MM.1S (cell line): ENCODE results near the gene IQSEC1.

ENCODE experiments used
- EZH2 ChIP-seq: fragments of 300-600 bp; sonication (generic); optimal IDR thresholded peaks from 2 replicates; pipeline ENCODE3; 2017; ENCODE audit warnings: low read depth, mild to moderate bottlenecking, antibody characterized with exemption, low read length, mixed read lengths
- TF ChIP-seq, protein P1 (sequence below): fragments of 300-600 bp; sonication (generic); IDR thresholded peaks from 2 replicates; pipeline ENCODE4 v1.5.1; 2016; ENCODE audit warnings: antibody characterized with exemption, low read length, mixed read lengths

DNA sequence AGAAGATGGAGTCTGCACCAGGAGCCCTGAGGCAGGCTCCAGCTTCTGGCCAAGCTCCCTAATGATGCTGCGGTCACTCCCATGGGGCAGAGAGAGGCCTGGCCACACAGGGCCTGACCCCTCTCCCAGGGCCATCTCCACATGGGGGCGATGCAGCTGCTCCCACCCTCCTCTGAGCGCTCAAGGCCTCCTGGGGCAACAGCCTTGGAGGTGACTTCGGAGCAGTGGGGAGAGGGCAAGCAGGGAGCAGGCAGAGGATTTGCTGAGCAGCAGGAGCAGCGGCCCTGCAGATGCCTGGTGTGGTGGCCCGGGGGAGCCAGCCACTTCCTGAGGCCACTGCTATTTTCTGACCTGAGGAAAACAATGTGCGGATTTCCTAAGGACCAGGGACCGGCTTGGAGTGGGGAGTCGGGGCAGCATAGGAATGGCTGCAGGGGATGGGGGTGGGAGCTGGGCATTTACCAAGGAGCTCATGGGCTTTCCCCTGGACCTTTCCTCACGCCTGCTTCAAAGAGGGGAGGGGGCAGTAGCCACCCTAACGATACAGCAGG lies 150.3 kb downstream of the IQSEC1 start:
- TF ChIP-seq, protein P1, sequence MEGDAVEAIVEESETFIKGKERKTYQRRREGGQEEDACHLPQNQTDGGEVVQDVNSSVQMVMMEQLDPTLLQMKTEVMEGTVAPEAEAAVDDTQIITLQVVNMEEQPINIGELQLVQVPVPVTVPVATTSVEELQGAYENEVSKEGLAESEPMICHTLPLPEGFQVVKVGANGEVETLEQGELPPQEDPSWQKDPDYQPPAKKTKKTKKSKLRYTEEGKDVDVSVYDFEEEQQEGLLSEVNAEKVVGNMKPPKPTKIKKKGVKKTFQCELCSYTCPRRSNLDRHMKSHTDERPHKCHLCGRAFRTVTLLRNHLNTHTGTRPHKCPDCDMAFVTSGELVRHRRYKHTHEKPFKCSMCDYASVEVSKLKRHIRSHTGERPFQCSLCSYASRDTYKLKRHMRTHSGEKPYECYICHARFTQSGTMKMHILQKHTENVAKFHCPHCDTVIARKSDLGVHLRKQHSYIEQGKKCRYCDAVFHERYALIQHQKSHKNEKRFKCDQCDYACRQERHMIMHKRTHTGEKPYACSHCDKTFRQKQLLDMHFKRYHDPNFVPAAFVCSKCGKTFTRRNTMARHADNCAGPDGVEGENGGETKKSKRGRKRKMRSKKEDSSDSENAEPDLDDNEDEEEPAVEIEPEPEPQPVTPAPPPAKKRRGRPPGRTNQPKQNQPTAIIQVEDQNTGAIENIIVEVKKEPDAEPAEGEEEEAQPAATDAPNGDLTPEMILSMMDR = no peak
- no peak for TF ChIP-seq EZH2
